Esophagus (tissue), 2 donors: ENCODE results near the gene MEF2A. TPM values are rescaled to one million over a fixed set of nuclear protein-coding genes. Genes with fewer than 3 reads are reported as not detected.

ENCODE experiments used
- H3K27ac ChIP-seq, 2 donors: one replicate each; pipeline ENCODE4 v1.5.1; 2013; ENCODE audit warnings: low read depth in 2 of 2, mild to moderate bottlenecking in 2 of 2, inconsistent platforms in 1 of 2, low read length in 1 of 2, moderate library complexity in 1 of 2
- H3K27me3 ChIP-seq, 2 donors: one replicate each; pipeline ENCODE4 v1.6.1; 2013; ENCODE audit warnings: low read length in 2 of 2, control low read depth in 1 of 2, mild to moderate bottlenecking in 1 of 2; ENCODE audit not compliant: insufficient read depth in 2 of 2, control insufficient read depth in 1 of 2
- H3K36me3 ChIP-seq, 2 donors: one replicate each; pipeline ENCODE4 v1.6.1; 2013; ENCODE audit warnings: low read length in 1 of 2; ENCODE audit not compliant: control insufficient read depth in 2 of 2, insufficient read depth in 2 of 2
- H3K4me1 ChIP-seq, 2 donors: one replicate each; pipeline ENCODE4 v1.6.1; 2013; ENCODE audit warnings: low read length in 1 of 2; ENCODE audit not compliant: control insufficient read depth in 2 of 2, insufficient read depth in 2 of 2
- H3K4me3 ChIP-seq, 2 donors: one replicate each; pipeline ENCODE4 v1.5.1; 2013; ENCODE audit warnings: low read length in 2 of 2, mild to moderate bottlenecking in 2 of 2, low read depth in 1 of 2, moderate library complexity in 1 of 2
- H3K9me3 ChIP-seq, 2 donors: one replicate each; pipeline ENCODE4 v1.6.1; 2013; ENCODE audit warnings: mild to moderate bottlenecking in 2 of 2, low read depth in 1 of 2, low read length in 1 of 2, moderate library complexity in 1 of 2; ENCODE audit not compliant: control insufficient read depth in 2 of 2, insufficient read depth in 1 of 2
- WGBS, 2 donors: extraction: QIAGEN DNeasy Blood & Tissue Kit; methylation state at CpG; one replicate each; pipeline ENCODE4 v1.1.7; 2013; 5-methylcytosine and 5-hydroxymethylcytosine counted together
- polyA plus RNA-seq, 2 donors: library from polyadenylated mRNA; stranded (reverse); fragments of 200-250 nt; gene quantifications; one replicate each; pipeline ENCODE4 v1.2.3, GENCODE V29; 2013
- donor health status: healthy with polysubstance abuse.
- donor health status: Bipolar disorder and iron deficiency.

MEF2A gene
- polyA plus RNA-seq, 2 donors, result 7.5 to 8.6 TPM

GRCh38 chr15:99578809-99579208 lies 13.0 kb downstream of the MEF2A start:
- Histone ChIP-seq H3K27ac (no peak overlapping the region), H3K27me3 (no peaks in the 10 kb centered on the region), H3K9me3 (no peaks in the 10 kb centered on the region), H3K4me1 (peaks cover 0 to 2% of the 10 kb centered on the region in 2 donors), H3K4me3 (no peak overlapping the region), H3K36me3 (no peaks in the 10 kb centered on the region)

GRCh38 chr15:99580076-99580475 lies 14.3 kb downstream of the MEF2A start:
- Histone ChIP-seq H3K9me3 (no peaks in the 10 kb centered on the region), H3K27me3 (no peaks in the 10 kb centered on the region), H3K4me3 (no peak overlapping the region), H3K27ac (no peak overlapping the region), H3K4me1 (no peaks in the 10 kb centered on the region), H3K36me3 (no peaks in the 10 kb centered on the region)
- 87 to 88% methylated on average over 3 of the region's 3 CpGs for WGBS, 2 donors

GRCh38 chr15:99582508-99582960 lies 16.8 kb downstream of the MEF2A start:
- 74 to 76% methylated on average over 4 of the region's 4 CpGs for WGBS, 2 donors
- Histone ChIP-seq H3K9me3 (no peaks in the 10 kb centered on the region), H3K4me1 (no peaks in the 10 kb centered on the region), H3K27me3 (no peaks in the 10 kb centered on the region), H3K36me3 (no peaks in the 10 kb centered on the region), H3K4me3 (no peak overlapping the region), H3K27ac (no peak overlapping the region)

- Histone ChIP-seq H3K27ac (no peak overlapping the region), H3K36me3 (no peaks in the 10 kb centered on the region), H3K9me3 (no peaks in the 10 kb centered on the region), H3K27me3 (no peaks in the 10 kb centered on the region), H3K4me1 (no peaks in the 10 kb centered on the region), H3K4me3 (no peak overlapping the region)
- WGBS, 2 donors, result 88 to 90% methylated on average over 2 of the region's 2 CpGs
These were observed 18.4 kb downstream of the MEF2A start for GRCh38 chr15:99584081-99584600.

- Histone ChIP-seq H3K4me1 (no peaks in the 10 kb centered on the region), H3K36me3 (no peaks in the 10 kb centered on the region), H3K27ac (no peak overlapping the region), H3K4me3 (no peak overlapping the region), H3K9me3 (no peaks in the 10 kb centered on the region), H3K27me3 (no peaks in the 10 kb centered on the region)
- 92 to 95% methylated on average over 1 of the region's 1 CpG for WGBS, 2 donors
These were observed 20.3 kb downstream of the MEF2A start for GRCh38 chr15:99586121-99586520.

GRCh38 chr15:99589801-99590200 lies 24.0 kb downstream of the MEF2A start:
- Histone ChIP-seq H3K4me3 (no peak overlapping the region), H3K4me1 (no peaks in the 10 kb centered on the region), H3K27ac (no peak overlapping the region), H3K36me3 (peaks cover 0 to 2% of the 10 kb centered on the region in 2 donors), H3K27me3 (no peaks in the 10 kb centered on the region), H3K9me3 (no peaks in the 10 kb centered on the region)

GRCh38 chr15:99590913-99591646 lies 25.3 kb downstream of the MEF2A start:
- Histone ChIP-seq H3K9me3 (no peaks in the 10 kb centered on the region), H3K27me3 (no peaks in the 10 kb centered on the region), H3K27ac (no peak overlapping the region), H3K36me3 (peaks cover 0 to 2% of the 10 kb centered on the region in 2 donors), H3K4me1 (no peaks in the 10 kb centered on the region), H3K4me3 (no peak overlapping the region)
- WGBS, 2 donors, result 87 to 89% methylated on average over 2 of the region's 2 CpGs

- peaks cover 0 to 2% of the 10 kb centered on the region in 2 donors for H3K36me3 ChIP-seq
- H3K9me3 ChIP-seq, result no peaks in the 10 kb centered on the region
- H3K4me1 ChIP-seq, result no peaks in the 10 kb centered on the region
- no peaks in the 10 kb centered on the region for H3K27me3 ChIP-seq
- no peak overlapping the region for H3K27ac ChIP-seq
- H3K4me3 ChIP-seq, result no peak overlapping the region
- WGBS, 2 donors, result 81 to 82% methylated on average over 6 of the region's 6 CpGs
These were observed 26.5 kb downstream of the MEF2A start for GRCh38 chr15:99592145-99592791.

- Histone ChIP-seq H3K36me3 (peaks cover 0 to 2% of the 10 kb centered on the region in 2 donors), H3K4me3 (no peak overlapping the region), H3K4me1 (no peaks in the 10 kb centered on the region), H3K27ac (no peak overlapping the region), H3K27me3 (no peaks in the 10 kb centered on the region), H3K9me3 (no peaks in the 10 kb centered on the region)
- WGBS, 2 donors, result 89 to 93% methylated on average over 6 of the region's 6 CpGs
These were observed 27.3 kb downstream of the MEF2A start for GRCh38 chr15:99593070-99593469.
